Testis (tissue), 3 donors: ENCODE results near the gene FAM124A. TPM values are rescaled to one million over a fixed set of nuclear protein-coding genes. Genes with fewer than 3 reads are reported as not detected.

Experiments
- DNase-seq: peaks from one replicate; pipeline ENCODE4 v3.0.0-alpha.2; 2019
- H3K27ac ChIP-seq, 2 donors: fragments of 200-600 bp; sonication (generic); one replicate each; pipeline ENCODE4 v1.5.1; 2019
- H3K27me3 ChIP-seq: fragments of 200-600 bp; sonication (generic); one replicate; pipeline ENCODE4 v1.5.1; 2019
- H3K36me3 ChIP-seq: fragments of 200-600 bp; sonication (generic); one replicate; pipeline ENCODE4 v1.5.1; 2017; ENCODE audit warnings: low read depth; ENCODE audit errors: missing control alignments
- H3K4me1 ChIP-seq: fragments of 200-600 bp; sonication (generic); one replicate; pipeline ENCODE4 v1.5.1; 2019
- H3K4me3 ChIP-seq, 2 donors: fragments of 200-600 bp; sonication (generic); one replicate each; pipeline ENCODE4 v1.5.1; 2017 to 2019
- H3K9me3 ChIP-seq: fragments of 200-600 bp; sonication (generic); one replicate; pipeline ENCODE4 v1.5.1; 2017
- POLR2A ChIP-seq: fragments of 450-650 bp; IDR thresholded peaks from one replicate; pipeline ENCODE4 v1.6.1; 2017; ENCODE audit warnings: antibody characterized with exemption, mild to moderate bottlenecking, moderate library complexity
- WGBS, 2 donors: methylation state at CpG; one replicate each; pipeline ENCODE4 v1.1.5; 2018; 5-methylcytosine and 5-hydroxymethylcytosine counted together
- intact Hi-C: fragments of 100-400 bp; cut with DNase I; formaldehyde crosslinking; loops from one replicate; pipeline ENCODE4 v1.15.1; 2023; ENCODE audit warnings: low total_unique reads
- polyA plus RNA-seq: library from polyadenylated mRNA; stranded (reverse); fragments of 350-450 nt; fragmentation: Illumina TruSeq; extraction: RNeasy Lipid Tissue Mini Kit (QIAGEN cat#74804); gene quantifications from one replicate; pipeline ENCODE4 v1.2.3, GENCODE V29; 2014; ENCODE audit warnings: low read depth, low replicate concordance; ENCODE audit not compliant: insufficient read depth
- total RNA-seq, 2 donors: library from RNA; depleted of rRNA; stranded (reverse); fragments of >200 nt; gene quantifications; one replicate each; pipeline ENCODE4 v1.2.3, GENCODE V29; 2016
- TF ChIP-seq, protein P1 (sequence below), 3 experiments: fragments of 450-650 bp in 2 of 3; fragments of 200-600 bp in 1 of 3; sonication (generic) in 1 of 3; IDR thresholded peaks; one replicate each; pipeline ENCODE4 v1.5.1; 2016 to 2019; ENCODE audit warnings: antibody characterized with exemption in 3 of 3, mild to moderate bottlenecking in 2 of 3, moderate library complexity in 1 of 3

The FAM124A gene
- total and polyA plus RNA-seq, 3 donors from 2014 or later: 2.7 to 3.4 (median 3.0) TPM

DNA sequence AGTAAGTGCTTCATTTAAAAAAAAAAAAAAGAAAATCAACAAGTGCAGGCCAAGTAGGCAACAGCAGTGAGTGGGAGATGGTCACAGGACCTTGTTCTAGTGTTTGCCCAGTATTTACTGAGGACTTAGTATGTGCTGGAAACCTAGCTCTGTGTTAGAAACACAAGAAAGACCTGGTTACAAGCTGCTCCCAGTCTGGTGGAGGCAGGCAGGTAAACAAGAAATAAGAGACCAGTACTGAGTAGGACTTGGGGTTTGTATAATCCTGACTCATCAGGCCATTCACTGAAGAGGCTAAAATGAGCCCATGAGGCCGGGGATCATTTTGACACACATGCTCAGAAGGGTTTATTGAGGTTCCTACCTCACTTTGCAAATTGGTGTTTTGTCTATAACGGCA is 95.8 kb downstream of the FAM124A start:
- 89 to 91% methylated on average over 2 of the region's 2 CpGs for WGBS, 2 donors
- DNase-seq: no peak
- TF ChIP-seq POLR2A: no peak
- TF ChIP-seq, protein P1, sequence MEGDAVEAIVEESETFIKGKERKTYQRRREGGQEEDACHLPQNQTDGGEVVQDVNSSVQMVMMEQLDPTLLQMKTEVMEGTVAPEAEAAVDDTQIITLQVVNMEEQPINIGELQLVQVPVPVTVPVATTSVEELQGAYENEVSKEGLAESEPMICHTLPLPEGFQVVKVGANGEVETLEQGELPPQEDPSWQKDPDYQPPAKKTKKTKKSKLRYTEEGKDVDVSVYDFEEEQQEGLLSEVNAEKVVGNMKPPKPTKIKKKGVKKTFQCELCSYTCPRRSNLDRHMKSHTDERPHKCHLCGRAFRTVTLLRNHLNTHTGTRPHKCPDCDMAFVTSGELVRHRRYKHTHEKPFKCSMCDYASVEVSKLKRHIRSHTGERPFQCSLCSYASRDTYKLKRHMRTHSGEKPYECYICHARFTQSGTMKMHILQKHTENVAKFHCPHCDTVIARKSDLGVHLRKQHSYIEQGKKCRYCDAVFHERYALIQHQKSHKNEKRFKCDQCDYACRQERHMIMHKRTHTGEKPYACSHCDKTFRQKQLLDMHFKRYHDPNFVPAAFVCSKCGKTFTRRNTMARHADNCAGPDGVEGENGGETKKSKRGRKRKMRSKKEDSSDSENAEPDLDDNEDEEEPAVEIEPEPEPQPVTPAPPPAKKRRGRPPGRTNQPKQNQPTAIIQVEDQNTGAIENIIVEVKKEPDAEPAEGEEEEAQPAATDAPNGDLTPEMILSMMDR (IDR thresholded peaks at IDR 0.05): no peak
- Histone ChIP-seq H3K27ac (no peak overlapping the region), H3K9me3 (no peaks in the 10 kb centered on the region), H3K36me3 (no peaks in the 10 kb centered on the region), H3K4me3 (no peak overlapping the region), H3K27me3 (no peaks in the 10 kb centered on the region), H3K4me1 (no peaks in the 10 kb centered on the region)
- intact Hi-C loops: no loop called here

GRCh38 chr13:51318876-51319275 is 96.7 kb downstream of the FAM124A start:
- 82 to 91% methylated on average over 3 of the region's 3 CpGs for WGBS, 2 donors
- Histone ChIP-seq H3K9me3 (no peaks in the 10 kb centered on the region), H3K27me3 (no peaks in the 10 kb centered on the region), H3K4me1 (no peaks in the 10 kb centered on the region), H3K36me3 (no peaks in the 10 kb centered on the region), H3K27ac (no peak overlapping the region), H3K4me3 (no peak overlapping the region)
- intact Hi-C loops: no loop called here
- no peak for DNase-seq
- TF ChIP-seq, protein P1 (IDR thresholded peaks at IDR 0.05): no peak
- no peak for TF ChIP-seq POLR2A

- Histone ChIP-seq H3K4me3 (no peak overlapping the region), H3K27me3 (no peaks in the 10 kb centered on the region), H3K4me1 (no peaks in the 10 kb centered on the region), H3K36me3 (no peaks in the 10 kb centered on the region), H3K27ac (no peak overlapping the region), H3K9me3 (no peaks in the 10 kb centered on the region)
- 88 to 92% methylated on average over 2 of the region's 2 CpGs for WGBS, 2 donors
- TF ChIP-seq, protein P1 (IDR thresholded peaks at IDR 0.05): no peak
- no peak for TF ChIP-seq POLR2A
- no peak for DNase-seq
- intact Hi-C loops: no loop called here
These were observed 99.6 kb downstream of the FAM124A start for GRCh38 chr13:51321836-51322235.

DNA sequence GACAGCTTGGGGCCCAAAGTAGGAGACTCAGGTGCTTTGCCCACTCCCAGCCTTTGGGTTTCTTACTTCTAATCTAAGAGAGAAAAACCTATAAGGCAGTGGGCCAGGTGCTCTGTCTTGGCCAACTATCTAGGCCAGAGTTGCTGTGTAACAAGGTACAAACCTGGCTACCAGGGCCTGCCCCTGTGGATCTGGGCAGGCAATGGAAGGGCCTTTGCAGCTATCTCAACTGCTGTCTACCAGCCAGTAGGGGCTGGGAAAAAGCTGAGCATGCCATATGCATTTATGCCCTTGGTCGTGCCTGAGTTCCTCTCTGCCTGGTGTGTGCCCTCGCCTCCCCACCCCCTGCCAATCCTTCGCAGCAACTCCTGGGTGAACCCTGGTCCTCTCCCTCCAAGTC is 100.6 kb downstream of the FAM124A start:
- H3K27me3 ChIP-seq: no peaks in the 10 kb centered on the region
- no peak overlapping the region for H3K27ac ChIP-seq
- H3K4me3 ChIP-seq: no peak overlapping the region
- H3K36me3 ChIP-seq: no peaks in the 10 kb centered on the region
- WGBS, 2 donors: 96% methylated on average over 3 of the region's 3 CpGs; no CpG with 5 or more reads in 1 of the 2 donors
- TF ChIP-seq, protein P1 (IDR thresholded peaks at IDR 0.05): no peak
- TF ChIP-seq POLR2A: no peak
- no peaks in the 10 kb centered on the region for H3K9me3 ChIP-seq
- intact Hi-C loops: no loop called here
- no peak for DNase-seq
- H3K4me1 ChIP-seq: no peaks in the 10 kb centered on the region

DNA sequence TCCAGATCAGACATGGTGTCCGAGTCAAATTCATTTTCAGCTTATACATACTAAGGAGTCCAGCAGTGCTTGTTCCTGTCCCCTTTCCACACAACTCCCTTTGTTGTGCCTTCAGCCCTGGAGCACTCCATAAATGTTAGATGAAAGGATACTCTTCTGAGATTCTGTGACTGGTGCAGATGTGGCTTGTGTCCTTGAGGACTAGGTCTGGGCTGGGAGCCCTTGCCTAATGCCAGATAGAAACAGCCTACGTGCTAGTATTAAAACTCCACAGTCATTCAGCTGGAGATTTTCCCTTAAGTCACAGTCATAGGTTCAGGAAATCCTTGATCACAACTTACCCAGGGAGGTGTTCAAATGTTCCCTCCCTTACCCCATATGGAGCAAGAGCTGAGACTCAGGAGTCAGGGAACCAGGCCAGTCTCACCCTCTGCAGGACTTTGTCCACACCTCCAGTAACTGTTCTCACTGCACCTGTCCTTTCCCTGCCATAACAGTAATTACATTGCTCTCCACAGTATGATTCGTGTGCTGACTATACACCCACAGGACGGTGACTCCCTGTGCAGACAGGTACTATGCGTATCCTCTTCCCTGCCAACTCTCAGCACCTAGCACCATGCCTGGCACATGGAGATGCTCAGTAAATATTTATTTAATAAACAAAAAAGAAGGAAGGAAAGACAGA is 101.8 kb downstream of the FAM124A start:
- intact Hi-C loops: no loop called here
- Histone ChIP-seq H3K27ac (no peak overlapping the region), H3K27me3 (no peaks in the 10 kb centered on the region), H3K4me3 (no peak overlapping the region), H3K9me3 (no peaks in the 10 kb centered on the region), H3K4me1 (no peaks in the 10 kb centered on the region), H3K36me3 (no peaks in the 10 kb centered on the region)
- no peak for DNase-seq
- TF ChIP-seq, protein P1 (IDR thresholded peaks at IDR 0.05): no peak
- no peak for TF ChIP-seq POLR2A
- WGBS, 2 donors: 70 to 85% methylated on average over 5 of the region's 5 CpGs
